ENCODE results near the gene MIPOL1. TPM values are rescaled to one million over a fixed set of nuclear protein-coding genes. Genes with fewer than 3 reads are reported as not detected.

The MIPOL1 gene
- total and polyA plus RNA-seq, 2 of the 4 experiments (the other 2 are of a cell fraction), result 2.7 to 5.9 TPM

- Histone ChIP-seq H2AFZ (replicated peaks; ENCODE audit: low read length, poor library complexity) (no peak overlapping the region), H4K20me1 (ENCODE audit: insufficient read depth, low read length) (no peaks in the 10 kb centered on the region), H3K18ac (ENCODE audit: low read depth, low read length) (no peak overlapping the region), H4K91ac (ENCODE audit: insufficient read depth, low read depth, low read length) (no peak overlapping the region), H2BK120ac (ENCODE audit: low read depth, low read length) (no peak overlapping the region), H3K4me1 (ENCODE audit: control insufficient read depth, insufficient read depth, low read length) (no peaks in the 10 kb centered on the region), H3K9me3 (ENCODE audit: control insufficient read depth, insufficient read depth, low read length) (no peaks in the 10 kb centered on the region), H3K4ac (ENCODE audit: low read depth, low read length) (no peak overlapping the region), H2AK5ac (ENCODE audit: low read depth, low read length) (no peak overlapping the region), H2AK9ac (replicated peaks; ENCODE audit: low read depth, low read length, poor library complexity) (no peak overlapping the region), H3K4me3 (ENCODE audit: insufficient read depth, low read depth, low read length) (no peak overlapping the region), H3K36me3 (ENCODE audit: control insufficient read depth, insufficient read depth, low read length) (no peaks in the 10 kb centered on the region), H3K27me3 (ENCODE audit: control insufficient read depth, insufficient read depth, low read length) (no peaks in the 10 kb centered on the region), H3K14ac (replicated peaks; ENCODE audit: low read depth, low read length) (no peak overlapping the region), H3K9me1 (ENCODE audit: insufficient read depth, low read length) (no peaks in the 10 kb centered on the region), H4K8ac (ENCODE audit: low read depth in 2 of 2, low read length in 2 of 2) (no peak overlapping the region), H2BK15ac (ENCODE audit: low read depth, low read length) (no peak overlapping the region), H3K56ac (ENCODE audit: extremely low read depth, insufficient read depth, low read length) (no peak overlapping the region), H3K4me2 (ENCODE audit: low read depth, low read length) (no peak overlapping the region), H2BK5ac (ENCODE audit: low read depth, low read length, poor library complexity, severe bottlenecking) (no peak overlapping the region), H2BK20ac (ENCODE audit: low read depth, low read length) (no peak overlapping the region), H3K79me1 (ENCODE audit: low read depth in 1 of 2, low read length in 2 of 2) (no peaks in the 10 kb centered on the region), H3K9ac (ENCODE audit: low read depth, low read length) (no peak overlapping the region), H3K23ac (ENCODE audit: low read depth, low read length) (no peak overlapping the region), H4K5ac (ENCODE audit: low read depth, low read length) (no peak overlapping the region), H3K27ac (ENCODE audit: insufficient read depth, low read length) (no peak overlapping the region)
- no CpG with 5 or more reads among the region's 4 CpGs for WGBS, 2 experiments (ENCODE audit: extremely low coverage in 2 of 2, insufficient read length in 1 of 2)
- TF ChIP-seq MXI1 (IDR thresholded peaks at IDR 0.05; ENCODE audit: borderline replicate concordance, low read depth, low read length), result no peak
- in situ Hi-C loops (cut with MboI; ENCODE audit: low sequenced_read_pairs), result no loop called here
- no peak for ATAC-seq (ENCODE audit: low read depth)
- dilution Hi-C loops (cut with HindIII; ENCODE audit: low sequenced_read_pairs, unreplicated experiment), result no loop called here
- DNase-seq, result no peak
- ChIA-PET POLR2A (ENCODE audit: unreplicated experiment) (no interaction called here), CTCF (interaction anchor here (0.8 kb wide), 1 partner anchor 10 kb away, joined by 4 read pairs; no protein-coding TSS in a partner anchor)
- intact Hi-C loops (cut with micrococcal nuclease), result no loop called here
- BruUV-seq (replicated peaks), result no TSS peak
Observed at GRCh38 chr14:37340353-37340752, 142.6 kb downstream of the MIPOL1 start.
